GM20431 (cell line): ENCODE data around the gene PIR.

Source experiments
- in situ Hi-C: fragments of 300-500 bp; cut with MseI, MboI; formaldehyde crosslinking; loops from one replicate; pipeline ENCODE4 v1.15.0; 2020; ENCODE audit warnings: low sequenced_read_pairs; ENCODE audit not compliant: unreplicated experiment

The PIR gene

DNA sequence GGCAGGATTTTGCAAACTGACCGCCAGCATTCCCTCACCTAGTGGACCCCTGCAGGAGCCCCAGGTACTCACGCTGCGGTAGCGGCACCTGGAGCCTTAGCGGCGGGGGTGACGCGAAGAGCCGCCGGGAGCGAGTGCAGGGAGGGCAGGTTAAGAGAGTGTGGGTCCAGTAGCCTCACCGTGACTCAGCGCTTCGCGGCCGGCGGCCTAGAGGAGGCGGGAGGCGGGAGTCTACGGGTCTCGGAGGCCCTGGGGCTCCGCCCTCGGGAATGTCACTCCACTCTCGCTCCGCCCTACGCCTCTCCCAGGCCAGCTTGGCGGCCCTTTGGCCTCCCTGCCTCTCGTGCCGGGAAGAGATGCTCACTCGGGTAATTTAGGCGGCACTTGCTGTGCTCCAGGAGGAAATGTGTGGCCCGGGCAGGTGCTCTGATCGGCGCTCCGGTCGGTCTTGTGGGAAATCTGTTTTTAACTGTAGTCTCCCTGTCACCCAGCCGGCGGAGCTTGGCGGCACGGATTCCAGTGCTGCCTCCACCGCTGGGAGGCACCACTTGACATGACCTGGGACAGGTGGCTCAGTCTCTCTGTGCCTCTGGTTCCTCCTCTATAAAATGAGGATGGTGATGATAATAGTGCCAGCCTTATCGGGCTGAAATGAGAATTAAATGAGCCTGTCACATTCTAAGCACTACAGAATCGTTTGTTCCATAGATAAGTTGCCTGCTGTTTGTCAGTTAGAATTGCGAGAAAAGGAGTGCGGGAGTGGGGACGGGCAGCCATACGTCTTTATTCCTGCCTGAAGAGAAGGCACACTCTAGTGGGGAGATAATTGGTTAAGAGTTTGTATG is at the start of gene PIR:
Gene PIR (minus strand): TSS at position 216 of the 845 bp plus-strand sequence. CDS start 2,076 bp downstream, outside the sequence.
- in situ Hi-C loops, result no loop called here

DNA sequence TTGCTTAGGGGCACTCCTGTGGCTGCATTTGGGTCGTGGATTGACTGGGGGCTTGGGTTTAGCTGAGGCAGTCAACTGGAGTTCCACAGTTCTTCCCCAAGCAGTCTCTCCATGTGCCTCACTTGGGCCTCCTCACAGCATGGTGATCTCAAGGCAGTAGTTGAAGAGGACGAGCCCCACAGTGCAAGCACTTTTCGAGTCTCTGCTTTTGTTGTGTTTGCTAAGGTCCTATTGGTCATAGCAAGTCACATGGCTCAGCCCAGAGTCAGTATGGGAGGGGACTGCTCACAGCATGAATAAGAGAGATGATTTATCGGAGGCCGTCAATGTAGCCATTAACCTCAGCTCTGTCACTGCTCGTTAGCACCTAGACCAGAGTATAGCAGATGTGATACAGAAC is 37.2 kb upstream of the PIR start:
- in situ Hi-C loops, result no loop called here

DNA sequence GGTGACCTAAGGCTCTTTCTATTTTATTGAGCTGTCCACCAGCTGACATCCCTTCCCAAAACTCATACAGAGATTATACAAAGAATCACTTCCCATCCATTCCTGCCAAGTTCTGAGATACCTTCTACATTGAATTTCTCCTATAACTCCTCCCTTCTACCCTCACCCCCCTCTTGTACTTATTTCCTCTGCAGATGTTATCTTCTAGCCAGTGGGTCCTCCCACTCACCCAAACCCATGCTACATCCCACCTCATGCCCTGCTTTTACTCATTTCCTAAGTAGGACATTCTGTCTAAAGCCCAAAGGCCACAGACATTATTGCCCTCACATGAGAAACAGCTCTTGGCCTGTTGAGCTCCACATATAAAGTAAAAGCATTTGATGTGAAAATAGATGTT is 36.0 kb upstream of the PIR start:
- in situ Hi-C loops, result no loop called here

DNA sequence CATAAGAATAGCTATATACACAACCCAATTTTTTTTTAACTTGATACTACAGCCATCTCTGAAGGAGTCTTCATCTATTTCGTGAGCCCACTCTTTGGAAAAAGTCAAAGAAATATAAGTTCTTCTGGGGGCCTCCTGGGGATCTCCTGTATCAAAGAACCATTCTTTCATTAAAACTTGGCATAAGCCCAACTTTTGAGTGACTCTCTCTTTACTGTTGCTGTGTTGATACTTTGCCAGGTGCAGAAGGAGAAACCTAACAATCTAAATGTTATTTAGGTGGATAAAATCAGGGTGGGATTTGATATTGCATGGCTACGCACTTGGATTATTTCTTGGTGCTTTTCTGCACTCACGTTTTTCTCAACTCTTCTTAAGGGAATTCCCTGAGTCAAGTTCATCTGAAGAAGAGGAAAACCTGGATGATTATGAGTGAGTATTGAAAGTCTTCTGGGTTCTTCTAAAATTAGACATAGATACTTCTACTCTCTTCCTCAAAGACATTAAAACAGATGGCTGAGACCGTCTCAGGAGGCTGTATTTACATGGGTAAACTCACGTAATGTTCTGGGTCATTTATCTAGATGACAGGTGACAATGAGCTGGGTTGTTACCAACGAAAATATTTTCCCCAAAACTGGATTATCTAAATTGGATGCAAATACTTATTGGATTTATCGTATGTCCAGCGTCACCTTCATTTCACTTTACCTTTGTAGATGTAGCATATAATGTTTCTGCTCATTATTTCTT is 32.7 kb upstream of the PIR start:
- in situ Hi-C loops, result no loop called here

DNA sequence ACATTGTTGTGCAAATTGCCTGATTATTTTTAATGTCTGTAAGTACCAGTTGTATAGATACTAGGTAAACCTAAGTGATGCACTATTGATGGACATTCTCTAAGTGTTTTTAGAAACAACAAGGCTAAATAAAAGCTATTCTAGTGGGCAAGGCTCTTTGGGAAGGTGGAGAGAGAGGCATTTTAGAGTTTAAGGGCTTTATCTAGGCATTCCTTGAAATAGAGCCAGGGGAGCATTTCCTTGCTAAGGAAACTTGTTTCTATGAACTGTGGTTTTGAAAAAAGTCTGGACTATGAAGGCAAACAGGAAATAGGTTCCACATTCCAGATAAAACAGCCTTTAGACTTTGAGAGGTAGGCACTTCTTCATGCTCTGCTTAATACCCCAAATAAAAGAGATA is 31.3 kb upstream of the PIR start:
- in situ Hi-C loops, result no loop called here

DNA sequence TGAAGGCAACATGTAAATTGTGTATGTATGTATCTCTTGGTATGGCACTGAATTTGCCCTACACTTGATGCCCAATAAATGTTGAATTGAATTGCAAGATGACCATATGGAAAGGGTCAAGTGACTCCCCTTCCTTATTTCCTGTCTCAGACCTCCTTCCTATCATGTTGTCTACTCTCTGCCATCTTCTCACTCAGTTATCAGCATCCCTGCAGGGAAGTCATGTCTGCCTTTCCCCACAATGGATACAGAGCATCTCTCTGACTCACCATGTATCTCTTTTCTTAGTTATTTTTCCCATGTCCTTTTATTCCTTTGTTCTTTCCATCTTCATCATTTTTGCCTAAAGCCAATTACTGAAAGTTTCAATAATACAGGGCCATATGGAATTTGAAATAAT is 30.0 kb upstream of the PIR start:
- in situ Hi-C loops, result no loop called here

DNA sequence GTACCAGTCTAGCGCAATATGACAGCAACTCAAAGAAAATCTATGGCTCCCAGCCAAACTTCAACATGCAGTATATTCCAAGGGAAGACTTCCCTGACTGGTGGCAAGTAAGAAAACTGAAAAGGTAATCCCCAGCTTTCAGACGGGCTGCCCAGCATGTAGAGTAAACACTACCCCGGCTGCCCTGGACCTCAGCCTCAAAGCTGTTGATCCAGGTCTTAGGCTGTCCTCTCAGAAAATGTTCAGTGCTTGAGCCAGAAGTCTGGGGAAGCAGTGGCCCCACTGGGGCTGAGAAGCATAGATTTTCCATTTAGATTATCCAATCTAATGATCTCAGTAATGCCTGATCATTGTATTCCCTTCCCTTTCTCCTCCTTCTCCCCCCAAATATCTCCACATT is 29.3 kb upstream of the PIR start:
- in situ Hi-C loops, result no loop called here

DNA sequence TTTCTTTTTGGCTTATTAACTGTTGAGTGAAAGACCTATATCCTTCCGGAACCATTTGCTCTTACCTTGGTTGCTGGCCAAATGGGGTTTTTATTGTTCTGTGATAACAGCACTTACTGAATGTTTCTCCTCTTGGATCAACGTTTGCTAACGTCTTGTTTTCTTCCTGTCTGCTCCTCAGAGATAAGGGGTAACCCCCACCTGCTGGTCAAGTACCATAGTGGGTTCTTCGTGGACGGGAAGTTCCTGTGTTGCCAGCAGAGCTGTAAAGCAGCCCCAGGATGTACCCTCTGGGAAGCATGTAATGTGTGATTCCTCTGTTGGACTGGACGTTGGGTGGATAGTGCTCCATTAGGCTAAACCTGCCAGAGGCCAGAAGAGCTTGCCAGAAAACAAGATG is 22.8 kb upstream of the PIR start:
- in situ Hi-C loops, result no loop called here

DNA sequence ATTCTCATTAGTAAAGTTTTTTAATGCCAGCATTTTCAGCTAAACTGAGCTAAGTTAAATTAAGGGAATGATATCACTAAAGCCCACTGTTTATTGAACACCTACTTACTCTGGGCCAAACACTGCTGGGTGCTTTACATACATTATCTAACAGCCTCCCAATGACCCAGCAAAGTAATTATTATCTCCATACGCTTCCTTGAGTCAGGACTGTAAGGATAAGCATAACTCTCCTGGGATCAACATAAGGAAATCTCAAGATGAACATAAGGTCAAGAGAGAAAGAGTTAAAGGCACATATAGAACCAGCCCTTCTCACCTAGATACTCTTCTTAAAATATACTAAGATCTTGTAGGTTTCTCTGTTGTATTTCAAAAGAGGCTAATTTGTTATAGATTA is 21.1 kb upstream of the PIR start:
- in situ Hi-C loops, result no loop called here

DNA sequence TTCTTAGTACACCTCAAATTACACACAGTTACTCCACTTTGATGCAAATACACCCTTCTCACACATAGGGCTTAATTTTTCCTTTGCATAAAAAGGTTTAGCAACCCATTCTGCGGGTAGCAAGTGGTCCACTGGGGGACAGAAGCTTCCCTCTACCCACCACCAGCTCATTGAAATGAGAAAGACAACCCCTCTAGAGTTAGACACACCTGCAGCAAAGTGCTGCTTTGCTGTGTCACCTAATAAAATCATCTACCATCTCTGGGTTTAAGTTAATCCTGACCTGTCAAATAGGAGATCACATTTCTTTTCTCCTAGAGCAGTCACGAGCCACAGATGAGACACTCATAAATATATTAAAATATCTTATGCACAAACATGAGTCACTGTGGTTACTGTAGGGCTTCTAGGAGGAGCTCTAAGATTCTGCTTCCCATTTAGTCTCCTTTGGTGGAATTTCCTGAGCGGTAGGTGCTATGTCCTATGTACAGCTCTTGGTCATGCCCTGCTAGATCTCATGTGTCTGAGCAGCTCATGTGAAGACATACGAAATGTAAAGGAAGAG is 19.4 kb upstream of the PIR start:
- in situ Hi-C loops, result no loop called here

DNA sequence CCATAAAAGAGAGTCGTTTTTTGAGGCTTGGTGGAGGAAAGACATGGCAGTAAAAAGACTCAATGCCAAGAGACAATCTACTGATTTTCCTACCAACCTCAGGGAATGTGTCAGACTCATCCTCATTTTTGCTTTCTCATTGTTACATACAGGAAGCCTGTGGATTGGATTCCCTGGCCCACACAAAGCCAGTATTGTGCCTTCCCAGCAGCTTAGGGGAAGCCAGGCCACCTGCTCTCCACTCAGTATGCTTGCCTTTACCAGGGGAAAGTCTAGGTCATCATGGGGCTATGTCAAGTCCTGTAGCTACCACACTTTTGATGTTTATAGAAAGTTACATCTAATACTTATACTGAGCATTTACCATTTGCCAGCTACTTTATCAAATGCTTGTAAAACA is 18.4 kb upstream of the PIR start:
- in situ Hi-C loops, result no loop called here

DNA sequence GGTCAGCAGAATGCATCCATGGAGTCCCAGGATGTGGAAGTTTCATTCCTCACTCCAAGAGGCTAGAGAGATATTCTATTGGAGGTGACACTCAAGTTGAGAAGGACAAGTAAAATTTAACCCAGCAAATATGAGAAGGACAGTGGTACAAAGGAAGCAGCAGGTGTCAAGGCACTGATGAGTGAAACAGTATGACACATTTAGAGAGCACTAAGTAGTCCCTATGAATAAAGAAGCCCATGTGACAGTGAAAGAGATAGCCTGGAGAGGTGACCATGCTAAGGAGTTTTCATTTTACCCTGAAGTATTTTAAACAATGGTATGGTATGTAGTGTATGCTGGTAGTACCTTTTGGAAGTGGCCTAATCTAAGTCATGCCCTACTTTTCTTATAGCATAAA is 16.7 kb upstream of the PIR start:
- in situ Hi-C loops, result no loop called here

DNA sequence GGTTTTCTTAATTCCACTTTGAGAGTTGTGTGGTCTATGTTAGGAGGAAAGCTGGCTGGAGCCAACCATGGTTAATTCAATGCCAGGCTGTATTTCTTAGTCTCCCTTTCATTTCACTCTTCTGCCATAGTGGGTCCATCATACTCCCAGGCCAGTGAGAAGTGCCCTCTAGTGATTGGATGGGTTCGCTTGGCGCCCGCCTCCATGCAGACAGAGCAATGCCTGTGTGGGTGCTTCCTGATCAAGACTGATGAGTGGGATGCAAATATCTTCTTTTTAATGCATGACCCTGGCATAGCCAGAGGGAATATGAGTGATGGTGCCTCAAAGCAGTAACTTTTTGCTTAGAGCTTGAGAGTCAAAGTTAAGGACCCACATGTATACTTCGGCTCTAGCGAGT is 13.9 kb upstream of the PIR start:
- in situ Hi-C loops, result no loop called here

DNA sequence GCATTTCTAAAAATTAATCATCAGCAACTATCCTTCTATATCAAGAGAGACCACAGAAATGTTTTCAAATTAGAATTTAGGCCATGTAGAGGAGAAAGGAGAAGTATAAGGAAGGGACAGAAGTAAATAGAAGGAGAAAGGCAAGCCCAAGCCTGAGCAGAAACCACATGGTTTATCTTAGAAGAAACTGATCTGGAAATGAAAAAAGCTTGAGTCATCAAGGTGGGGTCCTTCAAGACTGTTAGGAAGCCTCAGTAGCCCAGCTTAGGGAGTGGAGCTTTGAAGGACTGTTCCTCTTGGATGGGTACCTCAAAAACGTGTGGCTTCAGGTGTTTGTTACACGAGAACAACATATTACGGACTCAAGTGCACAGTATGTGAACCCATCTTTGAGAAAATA is 12.0 kb upstream of the PIR start:
- in situ Hi-C loops, result no loop called here

DNA sequence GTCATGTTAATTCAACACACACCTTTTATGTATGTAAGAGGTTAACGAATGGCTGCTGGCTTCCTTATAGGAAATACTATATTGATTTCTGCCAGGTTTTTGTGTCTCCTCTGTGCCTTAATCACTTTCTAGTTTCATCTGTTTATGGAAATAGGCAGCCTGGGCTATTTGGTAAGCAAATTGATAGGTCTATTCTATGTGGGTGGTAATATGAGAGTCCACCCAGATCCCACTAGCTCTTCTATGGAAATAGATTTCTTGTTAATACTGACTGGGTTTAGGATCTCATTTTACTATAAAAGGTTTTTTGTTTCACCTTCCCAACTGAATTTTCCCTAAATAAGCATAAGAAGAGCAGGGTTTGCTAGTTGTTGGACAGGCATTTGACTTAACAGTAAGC is 11.5 kb upstream of the PIR start:
- in situ Hi-C loops, result no loop called here

DNA sequence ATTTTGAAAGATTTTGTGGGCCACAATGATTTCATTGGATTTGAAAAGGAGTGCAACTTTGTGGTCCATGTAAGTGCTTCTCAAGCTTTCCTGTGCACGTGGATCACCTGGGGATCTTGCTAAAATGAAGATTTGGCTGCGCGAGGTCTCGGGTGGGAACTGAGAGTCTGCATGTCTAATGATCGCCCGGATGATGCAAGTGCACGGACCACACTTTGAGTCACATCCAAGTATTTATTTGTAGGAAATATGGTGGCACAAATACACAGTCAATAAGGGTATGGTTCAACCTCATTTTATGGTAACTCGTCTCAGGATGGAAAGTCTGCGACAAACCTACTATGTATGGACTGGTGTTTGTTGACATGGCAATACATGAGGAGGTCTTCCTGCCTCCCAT is 8.4 kb upstream of the PIR start:
- in situ Hi-C loops, result no loop called here

DNA sequence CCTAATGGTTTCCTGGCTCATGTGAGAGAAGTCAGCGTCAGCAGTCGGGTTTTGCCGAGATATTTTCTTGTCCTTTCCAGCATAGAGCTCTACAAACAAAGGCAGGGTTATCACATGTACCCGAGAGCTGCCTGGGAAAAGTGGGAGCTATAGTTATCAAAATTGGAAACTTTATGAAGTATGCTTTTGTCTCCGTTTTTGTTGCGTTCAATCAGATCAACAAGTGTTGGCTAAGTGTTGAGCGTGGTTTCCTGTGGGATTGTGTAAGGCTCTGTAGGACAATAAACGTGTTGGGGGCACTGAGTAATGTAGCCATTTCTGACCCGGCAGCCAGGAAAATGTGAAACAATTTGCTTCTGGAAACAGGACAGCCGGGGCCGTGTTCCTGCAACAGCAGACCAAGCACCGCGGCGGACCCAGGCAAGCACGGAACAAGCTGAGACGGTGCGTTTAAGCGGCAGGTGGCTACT is 7.4 kb upstream of the PIR start, which contains the start of gene BMX:
Gene BMX (plus strand): TSS at position 311 of the 470 bp plus-strand sequence. CDS start 7,547 bp downstream, outside the sequence.
- in situ Hi-C loops, result no loop called here

DNA sequence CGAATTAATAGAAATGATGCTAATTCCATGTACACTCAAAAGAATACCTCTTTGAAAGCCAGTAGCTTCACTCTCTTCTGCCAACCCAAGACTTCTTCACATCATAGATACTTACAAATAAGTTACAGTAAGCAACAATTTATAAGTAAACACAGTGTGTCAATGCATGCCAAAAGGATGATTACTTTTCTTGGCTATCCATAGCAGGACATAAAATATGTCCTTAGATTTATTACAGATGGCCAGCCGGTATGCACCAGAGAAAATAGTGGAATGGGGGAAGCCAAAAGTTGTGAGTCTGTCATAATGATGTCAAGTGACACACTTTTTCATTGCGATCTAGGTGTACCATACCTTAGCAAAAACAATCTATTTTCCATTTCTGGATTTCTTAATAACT is 6.8 kb upstream of the PIR start:
- in situ Hi-C loops, result no loop called here

DNA sequence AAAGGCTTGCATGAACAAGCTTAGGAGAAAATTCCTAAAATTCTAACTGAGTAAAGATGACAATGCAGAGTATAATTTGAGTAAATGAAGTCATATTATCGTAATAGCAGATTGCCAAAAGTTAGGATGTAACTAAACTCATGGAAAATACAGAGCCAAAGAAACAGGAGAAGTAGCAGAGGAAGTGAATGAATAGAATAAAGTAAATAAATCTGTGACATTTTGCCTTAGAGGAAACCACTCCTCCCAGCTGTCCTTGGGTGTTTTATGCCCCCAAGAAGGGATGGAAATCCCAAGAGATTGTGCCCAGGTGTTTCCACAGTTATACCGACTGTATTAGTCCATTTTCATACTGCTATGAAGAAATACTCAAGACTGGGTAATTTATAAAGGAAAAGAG is 5.6 kb upstream of the PIR start:
- in situ Hi-C loops, result no loop called here

DNA sequence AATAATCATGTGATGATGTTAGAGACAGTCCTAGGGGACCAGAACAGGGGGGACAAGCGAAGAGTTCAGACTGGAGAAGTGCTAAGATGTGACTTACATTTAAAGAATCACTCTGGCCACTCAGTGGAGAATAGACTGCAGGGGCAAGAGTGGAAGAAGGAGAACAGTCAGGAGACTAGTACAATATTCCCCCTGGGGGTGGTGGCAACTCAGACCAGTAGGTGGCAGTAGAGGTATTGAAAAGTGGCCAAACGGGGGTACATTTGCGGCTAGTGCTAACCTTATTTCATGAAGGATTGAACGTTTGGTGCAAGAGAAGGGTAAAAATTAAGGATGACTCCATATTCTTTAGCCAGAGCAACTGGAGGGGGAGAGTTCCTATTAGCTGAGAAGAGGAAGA is 4.7 kb upstream of the PIR start:
- in situ Hi-C loops, result no loop called here

DNA sequence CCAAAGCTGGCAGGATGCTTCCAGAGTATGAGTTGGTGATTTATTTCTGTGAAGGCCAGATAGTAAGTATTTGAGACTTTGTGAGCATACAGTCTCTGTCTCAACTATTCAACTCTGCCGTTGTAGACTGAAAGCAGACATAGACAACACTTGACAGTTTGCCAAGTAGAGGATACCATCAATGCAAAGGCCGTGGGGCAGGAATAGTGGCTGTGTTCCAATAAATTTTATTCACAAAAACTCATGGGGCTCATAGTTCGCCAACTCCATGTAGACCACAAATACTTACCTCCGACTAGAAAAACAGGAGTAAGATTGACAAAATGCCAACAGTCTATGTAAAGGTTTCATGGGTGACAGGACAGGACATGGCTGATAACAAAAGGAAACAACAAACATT is 3.7 kb upstream of the PIR start:
- in situ Hi-C loops, result no loop called here
